Activated naive CD4-positive, alpha-beta T cell treated with anti-CD3 and anti-CD28 coated beads for 36 hours (primary cell): ENCODE measurements around the gene SCN2B. TPM values are rescaled to one million over a fixed set of nuclear protein-coding genes. Genes with fewer than 3 reads are reported as not detected.

Experiments used
- CTCF ChIA-PET: fragments of 350-600 bp; sonication (Branson Sonifier 250); formaldehyde crosslinking; loops from one replicate; lab custom pipeline; 2021; ENCODE audit warnings: antibody characterized with exemption; lab: Charles Lee
- DNase-seq: peaks from one replicate; pipeline ENCODE4 v3.0.0-alpha.2; 2020
- H3K27ac Mint-ChIP-seq: one replicate; pipeline ENCODE4 v1.8.0; 2021; ENCODE audit warnings: mild to moderate bottlenecking, mixed read lengths
- H3K27me3 Mint-ChIP-seq: one replicate; pipeline ENCODE4 v1.8.0; 2021; ENCODE audit warnings: low read depth, mixed read lengths
- H3K36me3 Mint-ChIP-seq: one replicate; pipeline ENCODE4 v1.8.0; 2021; ENCODE audit warnings: low read depth, mixed read lengths
- H3K4me1 Mint-ChIP-seq: one replicate; pipeline ENCODE4 v1.8.0; 2021; ENCODE audit warnings: low read depth, mixed read lengths
- H3K4me3 Mint-ChIP-seq: one replicate; pipeline ENCODE4 v1.8.0; 2021; ENCODE audit warnings: mild to moderate bottlenecking, moderate library complexity, mixed read lengths
- H3K9me3 Mint-ChIP-seq: one replicate; pipeline ENCODE4 v1.8.0; 2021; ENCODE audit warnings: mixed read lengths
- intact Hi-C: fragments of 100-400 bp; cut with micrococcal nuclease; formaldehyde crosslinking; loops from one replicate; pipeline ENCODE4 v1.15.1; 2023
- total RNA-seq, 2 experiments: library from RNA; stranded (reverse); gene quantifications; one replicate each; pipeline ENCODE4 v1.2.3, GENCODE V29; 2021

The SCN2B gene
- total RNA-seq, 2 experiments from 2014 or later = not detected

DNA sequence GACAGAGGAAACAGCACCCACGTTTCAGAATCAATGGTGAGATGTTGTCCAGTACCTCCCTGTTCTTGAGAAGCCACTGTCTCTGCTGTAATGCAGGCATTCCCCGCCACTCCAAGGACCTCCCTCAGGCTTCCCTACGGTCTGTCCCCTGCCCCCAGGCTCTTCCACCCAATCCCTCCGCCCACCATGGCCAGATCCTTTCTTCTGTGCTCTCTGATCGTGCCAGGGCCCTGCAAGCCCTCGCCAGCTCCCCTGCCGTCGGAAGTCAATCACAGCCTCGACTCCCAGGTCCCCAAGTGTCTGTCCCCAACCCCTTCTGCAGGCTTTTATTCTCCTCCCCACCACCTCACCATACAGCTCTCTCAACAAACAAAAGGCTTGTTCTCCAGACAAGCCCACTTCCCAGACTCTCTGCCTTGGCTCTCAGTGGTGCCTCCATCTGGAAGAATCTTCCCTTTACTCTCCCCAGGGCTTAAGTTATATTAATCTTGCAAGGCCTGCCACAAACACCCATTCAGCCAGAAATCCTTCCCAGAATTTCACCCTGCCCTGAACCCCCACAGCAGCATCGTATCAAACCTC, 37.5 kb downstream of the SCN2B start:
- peaks cover 25% of the 10 kb centered on the region for H3K27me3 Mint-ChIP-seq
- intact Hi-C loops = no loop called here
- H3K36me3 Mint-ChIP-seq = no peaks in the 10 kb centered on the region
- no peak for DNase-seq
- no peak overlapping the region for H3K4me3 Mint-ChIP-seq
- no peak overlapping the region for H3K27ac Mint-ChIP-seq
- CTCF ChIA-PET = interaction anchor here (2.9 kb wide), 1 partner anchor 33 kb away, joined by 24 read pairs; no protein-coding TSS in a partner anchor
- no peaks in the 10 kb centered on the region for H3K9me3 Mint-ChIP-seq
- no peaks in the 10 kb centered on the region for H3K4me1 Mint-ChIP-seq

DNA sequence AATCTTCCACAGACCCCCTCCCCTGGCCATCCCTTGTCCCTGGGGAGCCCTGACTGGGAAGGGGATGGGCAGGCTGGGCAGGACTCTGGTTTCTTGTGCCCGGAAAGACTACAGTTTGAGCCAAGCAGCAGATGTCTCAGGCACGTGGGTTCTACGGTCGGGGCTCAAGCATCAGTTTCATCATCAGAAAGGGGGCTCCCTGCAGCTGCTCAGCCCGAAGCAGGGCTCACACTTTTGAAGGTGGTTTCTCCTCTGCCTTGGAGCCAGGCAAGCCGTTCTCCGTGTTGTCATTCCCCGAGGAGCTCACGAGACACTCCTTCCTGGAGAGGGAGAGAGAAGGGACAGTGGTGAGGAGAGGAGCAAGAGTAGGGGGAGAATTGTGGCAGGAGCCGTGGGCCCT, 39.6 kb downstream of the SCN2B start:
- H3K4me3 Mint-ChIP-seq = no peak overlapping the region
- intact Hi-C loops = no loop called here
- H3K27me3 Mint-ChIP-seq = peaks cover 5% of the 10 kb centered on the region
- no peaks in the 10 kb centered on the region for H3K9me3 Mint-ChIP-seq
- CTCF ChIA-PET = interaction anchor here (1.5 kb wide), 1 partner anchor 35 kb away, joined by 3 read pairs; no protein-coding TSS in a partner anchor
- DNase-seq = no peak
- H3K36me3 Mint-ChIP-seq = no peaks in the 10 kb centered on the region
- H3K4me1 Mint-ChIP-seq = no peaks in the 10 kb centered on the region
- no peak overlapping the region for H3K27ac Mint-ChIP-seq

DNA sequence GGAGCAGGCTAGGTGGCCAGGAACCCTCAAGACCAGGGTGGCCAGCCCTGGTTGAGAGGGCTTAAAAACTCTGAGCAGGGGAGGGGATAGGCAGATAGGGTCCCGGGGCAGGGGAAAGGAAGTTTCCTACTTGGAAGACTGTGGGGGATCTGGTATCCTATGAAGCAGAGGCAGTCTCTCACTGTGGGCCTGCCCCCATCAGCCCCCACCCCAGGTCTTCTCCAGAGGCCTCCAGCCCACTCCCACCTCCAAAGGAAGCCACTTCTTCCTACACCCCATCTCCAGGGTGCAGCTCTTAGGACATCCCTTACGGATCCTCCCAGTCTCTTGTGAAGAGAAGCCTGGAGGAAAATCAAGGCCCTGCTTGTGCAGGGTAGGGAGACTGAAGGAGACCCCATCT, 40.1 kb downstream of the SCN2B start:
- Mint-ChIP-seq H3K27me3 (peaks cover 2% of the 10 kb centered on the region), H3K9me3 (no peaks in the 10 kb centered on the region), H3K4me1 (no peaks in the 10 kb centered on the region), H3K36me3 (no peaks in the 10 kb centered on the region), H3K4me3 (no peak overlapping the region), H3K27ac (no peak overlapping the region)
- intact Hi-C loops = no loop called here
- no peak for DNase-seq
- CTCF ChIA-PET = interaction anchor here (1.5 kb wide), 1 partner anchor 35 kb away, joined by 3 read pairs; no protein-coding TSS in a partner anchor

DNA sequence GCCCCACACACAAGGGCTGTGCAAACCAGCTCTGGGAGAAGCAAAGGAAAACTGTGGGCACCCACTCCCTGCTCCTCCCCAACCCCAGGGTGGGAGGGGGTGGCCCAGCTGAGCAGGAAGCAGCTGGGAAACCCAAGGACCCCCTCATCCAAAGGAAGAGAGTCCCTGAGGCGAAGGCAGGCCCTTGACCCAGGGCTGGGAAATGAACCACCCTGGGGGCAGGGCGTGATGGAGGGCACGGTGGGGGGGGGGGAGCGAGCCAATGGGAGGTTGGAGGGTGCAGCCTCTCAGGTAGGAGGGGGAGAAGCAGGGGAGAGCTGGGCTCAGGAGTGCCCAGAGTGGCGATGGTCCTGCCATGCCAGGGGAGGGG, 40.7 kb downstream of the SCN2B start:
- no peaks in the 10 kb centered on the region for H3K4me1 Mint-ChIP-seq
- H3K9me3 Mint-ChIP-seq = no peaks in the 10 kb centered on the region
- CTCF ChIA-PET = interaction anchor here (1.5 kb wide), 1 partner anchor 36 kb away, joined by 3 read pairs; no protein-coding TSS in a partner anchor
- no peak overlapping the region for H3K4me3 Mint-ChIP-seq
- DNase-seq = no peak
- no peak overlapping the region for H3K27ac Mint-ChIP-seq
- no peaks in the 10 kb centered on the region for H3K36me3 Mint-ChIP-seq
- intact Hi-C loops = no loop called here
- peaks cover 2% of the 10 kb centered on the region for H3K27me3 Mint-ChIP-seq

DNA sequence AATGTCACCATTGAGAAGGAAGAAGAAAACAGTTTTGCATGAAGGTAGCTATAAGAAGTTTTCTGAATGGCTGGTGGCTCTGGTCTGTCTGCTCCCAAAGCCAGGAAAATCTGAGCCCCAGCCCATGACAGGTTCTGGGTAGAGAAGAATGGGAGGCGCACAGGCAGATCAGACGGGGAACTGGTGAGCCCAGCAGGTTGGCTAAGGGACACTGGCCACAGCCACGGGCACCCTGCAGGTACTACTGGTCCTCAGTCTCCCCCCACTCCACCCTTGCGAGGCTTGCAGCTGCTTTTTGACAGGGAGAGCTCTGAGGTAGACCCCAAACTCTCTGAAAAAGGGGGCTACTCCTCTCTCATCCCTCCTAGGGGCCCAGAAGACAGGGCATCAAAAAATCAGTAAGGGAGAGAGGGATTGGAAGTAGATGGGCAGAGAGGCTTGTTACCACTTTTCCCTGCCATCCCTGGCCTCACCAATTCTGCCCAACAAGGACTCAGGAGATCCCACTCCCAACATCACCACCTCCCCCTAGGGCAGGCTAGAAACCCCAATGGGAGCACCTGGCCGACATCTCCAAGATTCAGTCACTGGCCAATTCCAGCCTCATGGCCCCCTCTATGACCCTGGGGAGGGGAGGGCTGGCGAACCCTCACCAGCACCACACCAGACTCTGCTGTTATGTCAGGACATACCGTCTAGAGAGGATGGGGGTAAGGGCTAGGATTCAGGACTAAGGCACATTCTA, 41.2 kb downstream of the SCN2B start:
- H3K4me1 Mint-ChIP-seq = no peaks in the 10 kb centered on the region
- no peak overlapping the region for H3K27ac Mint-ChIP-seq
- intact Hi-C loops = no loop called here
- CTCF ChIA-PET = interaction anchor here (0.9 to 1.7 kb wide), 4 partner anchors 35 to 43 kb away, joined by 3 to 5 read pairs (median 4); no protein-coding TSS in a partner anchor
- H3K36me3 Mint-ChIP-seq = no peaks in the 10 kb centered on the region
- H3K4me3 Mint-ChIP-seq = no peak overlapping the region
- DNase-seq = no peak
- no peaks in the 10 kb centered on the region for H3K9me3 Mint-ChIP-seq
- H3K27me3 Mint-ChIP-seq = peaks cover 2% of the 10 kb centered on the region

DNA sequence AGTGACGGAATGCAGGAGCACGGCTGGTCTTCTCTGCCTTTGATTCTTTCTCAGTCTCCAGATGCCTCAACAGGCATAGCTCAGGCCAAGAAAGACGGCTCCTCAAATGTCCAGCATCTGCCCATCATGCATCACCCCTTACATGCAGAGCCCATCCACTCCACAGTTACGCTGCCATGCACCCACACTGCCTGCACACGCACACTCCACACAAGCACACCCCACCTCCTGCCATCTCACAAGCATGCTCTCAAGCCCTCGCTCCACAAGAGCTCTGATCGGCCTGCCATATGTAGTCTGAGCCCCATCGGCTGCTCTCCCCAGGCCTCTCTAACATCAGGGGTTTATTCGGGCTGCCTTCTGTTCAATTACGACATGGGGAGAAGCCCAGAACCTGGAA, 42.6 kb downstream of the SCN2B start:
- DNase-seq = no peak
- intact Hi-C loops = no loop called here
- Mint-ChIP-seq H3K4me1 (no peaks in the 10 kb centered on the region), H3K9me3 (no peaks in the 10 kb centered on the region), H3K27ac (no peak overlapping the region), H3K27me3 (no peaks in the 10 kb centered on the region), H3K4me3 (no peak overlapping the region), H3K36me3 (no peaks in the 10 kb centered on the region)
- CTCF ChIA-PET = interaction anchor here (0.8 to 1.7 kb wide), 3 partner anchors 10 to 38 kb away, joined by 3 to 5 read pairs (median 5); no protein-coding TSS in a partner anchor

DNA sequence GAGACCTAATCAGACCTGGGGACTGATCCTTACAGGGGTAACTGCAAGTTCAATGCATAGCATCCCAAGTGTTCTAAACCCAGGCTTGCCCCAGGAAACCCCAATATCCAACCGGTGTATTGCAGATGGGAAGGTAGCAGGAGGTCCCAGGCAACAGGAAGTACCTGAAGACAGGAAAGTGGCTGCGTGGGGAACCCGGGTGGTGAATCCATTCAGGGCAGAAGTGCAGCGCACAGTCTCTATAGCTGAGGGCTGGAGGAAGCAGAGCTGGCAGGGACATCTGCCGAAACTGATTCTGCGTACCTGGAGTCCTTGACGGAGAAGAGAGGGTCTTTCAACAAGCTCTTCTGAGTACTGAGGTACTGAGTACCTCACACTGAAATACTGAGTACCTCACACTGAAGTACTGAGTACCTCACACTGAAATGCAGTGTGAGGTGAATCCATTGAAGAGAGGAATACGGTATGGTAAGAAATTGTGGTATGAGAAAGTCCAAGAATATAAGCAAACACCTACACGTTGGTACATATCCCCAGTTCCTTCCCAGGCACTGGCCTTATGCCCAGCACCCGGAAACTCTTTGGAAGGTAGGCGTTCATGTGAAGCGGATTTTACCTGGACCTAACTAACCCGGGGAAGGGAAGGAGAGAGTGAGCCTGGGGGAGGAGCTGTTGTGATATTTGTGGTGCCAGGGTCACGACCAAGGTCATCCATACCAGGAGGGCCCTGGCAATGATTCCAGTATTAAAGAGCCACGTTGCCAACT, 43.9 kb downstream of the SCN2B start:
- CTCF ChIA-PET = interaction anchor here (0.6 to 1.9 kb wide), 3 partner anchors 39 to 1206 kb away, joined by 3 to 6 read pairs (median 5); no protein-coding TSS in a partner anchor
- H3K9me3 Mint-ChIP-seq = no peaks in the 10 kb centered on the region
- H3K4me1 Mint-ChIP-seq = no peaks in the 10 kb centered on the region
- H3K27ac Mint-ChIP-seq = no peak overlapping the region
- H3K36me3 Mint-ChIP-seq = no peaks in the 10 kb centered on the region
- no peaks in the 10 kb centered on the region for H3K27me3 Mint-ChIP-seq
- intact Hi-C loops = no loop called here
- no peak for DNase-seq
- no peak overlapping the region for H3K4me3 Mint-ChIP-seq

DNA sequence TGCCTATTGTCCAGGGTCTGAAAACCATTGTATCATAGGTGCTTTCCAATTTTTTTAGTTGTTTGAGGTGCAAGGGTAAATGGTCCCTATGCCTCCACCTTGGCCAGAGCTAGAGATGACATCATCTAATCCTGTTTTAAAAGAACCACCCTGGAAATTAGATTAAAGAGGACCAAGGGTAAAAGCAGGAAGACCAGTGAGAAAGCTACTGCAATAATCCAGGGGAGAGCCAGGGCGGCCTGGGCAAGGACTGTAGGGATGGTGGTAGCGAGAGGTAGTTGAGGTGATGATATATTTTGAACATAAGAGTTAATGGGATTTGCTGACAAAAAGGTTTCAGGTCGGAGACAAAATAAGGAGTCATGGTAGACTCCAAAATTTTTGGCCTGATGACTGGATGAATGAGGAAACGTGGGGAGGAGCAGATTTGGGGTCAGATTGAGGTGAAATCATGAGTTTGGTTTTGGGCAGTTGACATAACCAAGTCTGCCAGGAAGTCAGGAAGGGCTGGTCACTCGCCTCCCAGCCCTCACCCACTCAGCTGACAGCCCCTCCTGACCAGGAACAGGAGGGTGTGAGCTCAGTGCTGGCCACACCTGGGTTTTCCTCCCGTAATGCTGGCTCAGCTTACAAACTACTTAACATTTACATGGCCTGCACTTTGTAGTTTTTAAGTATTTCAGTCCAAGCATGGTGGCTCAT, 46.8 kb downstream of the SCN2B start:
- CTCF ChIA-PET = interaction anchor here (0.6 kb wide), 1 partner anchor 188 kb away, joined by 5 read pairs; no protein-coding TSS in a partner anchor
- Mint-ChIP-seq H3K36me3 (no peaks in the 10 kb centered on the region), H3K4me3 (no peak overlapping the region), H3K27ac (no peak overlapping the region), H3K27me3 (peaks cover 2% of the 10 kb centered on the region), H3K9me3 (no peaks in the 10 kb centered on the region), H3K4me1 (no peaks in the 10 kb centered on the region)
- intact Hi-C loops = no loop called here
- no peak for DNase-seq

DNA sequence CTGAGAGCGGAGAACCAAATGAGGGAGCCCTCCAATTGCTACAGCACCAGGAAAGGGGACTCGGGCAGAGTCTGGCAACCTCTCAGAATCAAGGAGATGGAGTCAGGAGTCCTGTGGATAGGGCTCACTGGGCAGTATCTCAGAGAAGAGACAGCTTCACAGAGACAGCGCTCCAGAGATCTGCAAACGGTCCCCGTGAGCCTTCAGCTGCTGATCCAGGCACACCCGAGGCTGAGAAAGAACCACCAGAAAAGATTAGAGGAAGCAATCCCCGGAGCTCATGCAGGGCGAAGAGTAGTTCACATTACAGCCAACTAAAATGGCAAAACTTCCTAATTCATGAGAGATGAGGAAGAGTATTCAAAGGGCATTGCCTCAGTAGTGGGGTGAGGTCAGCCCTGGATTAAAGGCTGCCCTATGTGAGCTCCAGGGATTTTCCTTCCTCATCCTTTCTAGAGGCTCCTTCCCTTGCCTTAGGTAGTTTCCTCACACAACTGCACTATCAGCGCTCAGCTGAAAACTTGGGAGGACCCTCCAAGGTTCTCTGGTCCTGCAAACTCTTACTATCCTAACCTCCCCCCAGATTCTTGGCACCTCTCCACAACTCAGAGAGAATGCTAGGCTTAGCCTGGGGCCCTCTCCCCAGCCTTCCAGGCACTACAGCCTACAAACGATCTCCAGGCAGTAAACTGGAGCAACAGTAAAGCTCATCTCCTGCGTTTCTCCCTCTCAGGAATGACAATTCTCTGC, 47.5 kb downstream of the SCN2B start:
- H3K27ac Mint-ChIP-seq = no peak overlapping the region
- H3K4me3 Mint-ChIP-seq = no peak overlapping the region
- peaks cover 2% of the 10 kb centered on the region for H3K27me3 Mint-ChIP-seq
- DNase-seq = no peak
- H3K36me3 Mint-ChIP-seq = no peaks in the 10 kb centered on the region
- intact Hi-C loops = no loop called here
- no peaks in the 10 kb centered on the region for H3K9me3 Mint-ChIP-seq
- H3K4me1 Mint-ChIP-seq = no peaks in the 10 kb centered on the region
- CTCF ChIA-PET = interaction anchor here (0.6 kb wide), 1 partner anchor 189 kb away, joined by 5 read pairs; no protein-coding TSS in a partner anchor

DNA sequence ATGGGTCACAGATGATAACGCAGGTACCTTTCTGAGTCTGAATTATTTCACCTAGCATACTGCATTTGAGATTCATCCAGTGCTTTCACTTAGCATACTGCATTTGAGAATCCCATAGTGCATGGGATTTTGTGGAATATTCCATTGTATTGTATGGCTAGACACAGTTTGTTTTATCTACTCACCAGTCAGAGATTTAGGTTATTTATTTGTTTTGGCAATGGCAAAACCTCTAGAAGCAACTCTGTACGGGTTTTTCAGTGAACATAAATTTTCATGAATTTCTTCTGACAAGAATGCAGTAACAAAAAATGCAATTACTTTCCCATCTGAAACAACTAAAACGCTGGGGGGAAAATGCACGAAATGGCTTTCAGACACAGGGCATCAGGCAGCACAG, 48.1 kb downstream of the SCN2B start:
- intact Hi-C loops = no loop called here
- no peaks in the 10 kb centered on the region for H3K4me1 Mint-ChIP-seq
- peaks cover 2% of the 10 kb centered on the region for H3K27me3 Mint-ChIP-seq
- H3K4me3 Mint-ChIP-seq = no peak overlapping the region
- H3K27ac Mint-ChIP-seq = no peak overlapping the region
- H3K36me3 Mint-ChIP-seq = no peaks in the 10 kb centered on the region
- CTCF ChIA-PET = no interaction called here
- no peak for DNase-seq
- no peaks in the 10 kb centered on the region for H3K9me3 Mint-ChIP-seq

DNA sequence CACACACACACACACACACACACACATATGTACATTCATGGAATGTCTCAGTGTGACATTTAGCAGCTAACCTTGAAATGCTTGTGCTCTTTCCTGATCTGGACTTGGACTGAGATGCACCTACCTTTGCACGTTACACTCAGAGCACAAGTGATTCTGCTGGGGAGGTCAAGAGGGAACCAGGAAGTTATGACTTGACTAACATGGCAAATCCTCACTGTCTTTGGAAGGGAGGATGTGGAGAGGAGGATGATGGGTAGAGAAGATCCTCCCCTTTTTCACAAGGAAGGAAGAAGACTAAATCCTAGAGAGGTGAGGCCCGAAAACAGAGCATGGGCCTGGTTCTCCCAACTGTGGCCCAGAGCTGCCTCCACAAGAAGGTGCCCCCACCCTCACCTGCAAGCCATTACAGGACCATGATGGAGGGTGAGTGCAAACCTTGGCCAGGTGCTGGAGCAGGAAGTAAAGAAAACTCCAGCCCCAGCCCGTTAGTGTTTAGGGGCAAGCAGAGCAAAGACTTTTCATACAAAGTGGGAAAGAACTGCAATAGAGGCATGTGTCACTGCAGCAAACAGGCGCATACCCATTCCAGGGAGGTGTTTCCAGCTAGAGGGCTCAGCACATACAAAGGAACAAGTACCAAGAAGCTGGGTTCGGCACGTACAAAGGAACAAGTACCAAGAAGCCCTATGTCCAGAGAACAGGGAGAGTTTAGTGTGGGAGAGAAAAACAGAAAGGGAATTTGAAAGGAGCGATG, 50.2 kb downstream of the SCN2B start:
- no peaks in the 10 kb centered on the region for H3K9me3 Mint-ChIP-seq
- intact Hi-C loops = no loop called here
- DNase-seq = peak; percentile 20
- H3K4me3 Mint-ChIP-seq = no peak overlapping the region
- H3K4me1 Mint-ChIP-seq = no peaks in the 10 kb centered on the region
- H3K27me3 Mint-ChIP-seq = peaks cover 6% of the 10 kb centered on the region
- H3K27ac Mint-ChIP-seq = no peak overlapping the region
- CTCF ChIA-PET = interaction anchor here (0.6 to 1.0 kb wide), 2 partner anchors 169 to 221 kb away, joined by 3 read pairs; no protein-coding TSS in a partner anchor
- H3K36me3 Mint-ChIP-seq = no peaks in the 10 kb centered on the region
